Heart left ventricle (tissue), 13 donors: ENCODE measurements around the gene P4HB.
A peak's percentile ranks its signal among the peaks of the same experiment; 100 is the strongest.

Experiments
- POLR2A ChIP-seq, 2 donors: fragments of 450-650 bp; IDR thresholded peaks; one replicate each; pipeline ENCODE4 v1.6.1; 2017; ENCODE audit warnings: antibody characterized with exemption in 2 of 2, mild to moderate bottlenecking in 2 of 2, moderate library complexity in 2 of 2
- TF ChIP-seq, protein P1 (sequence below), 12 donors: fragments of 200-600 bp; sonication (generic) in 4 of 12; IDR thresholded peaks; one replicate each; pipeline versions ENCODE4 v1.5.0 to v1.8.0; 2018 to 2022; ENCODE audit warnings: antibody characterized with exemption in 12 of 12, mild to moderate bottlenecking in 5 of 12
- donor health status: ischemic (EF 13 %, LVEDD 7.1; RV severe dilation, severe dysfunction).
- donor health status: DM: no; HTN: yes; CAD: no.
- donor health status: DM: no; HTN: no; CAD: no.
- donor health status: ischemic (EF 25% LVEDD 6.9; RV normal size, moderate dysfunction).
- donor health status: ischemic (EF 25% LVEDD 5.7; RV mildly dilated, moderate dysfunction).
- donor health status: ischemic (EF 35%, LVEDD 5.7; RV mildly dilated, moderate dysfunction).
- donor health status: nonischemic (EF 11% LVEDD 7.7; RV severe dilation, severe dysfunction).
- donor health status: DM: yes; HTN: yes; CAD: no.
- donor health status: PGD.
- donor health status: ischemic (EF 29% LVEDD 5.4; RV normal size, mild dysfunction).
- donor health status: nonischemic (EF 23%, LVEDD 6.1; RV moderate dilation, normal function).

GRCh38 chr17:81821603-81822311 is 38.6 kb downstream of the P4HB start:
- TF ChIP-seq POLR2A (IDR thresholded peaks at IDR 0.05): no peak
- TF ChIP-seq, protein P1, sequence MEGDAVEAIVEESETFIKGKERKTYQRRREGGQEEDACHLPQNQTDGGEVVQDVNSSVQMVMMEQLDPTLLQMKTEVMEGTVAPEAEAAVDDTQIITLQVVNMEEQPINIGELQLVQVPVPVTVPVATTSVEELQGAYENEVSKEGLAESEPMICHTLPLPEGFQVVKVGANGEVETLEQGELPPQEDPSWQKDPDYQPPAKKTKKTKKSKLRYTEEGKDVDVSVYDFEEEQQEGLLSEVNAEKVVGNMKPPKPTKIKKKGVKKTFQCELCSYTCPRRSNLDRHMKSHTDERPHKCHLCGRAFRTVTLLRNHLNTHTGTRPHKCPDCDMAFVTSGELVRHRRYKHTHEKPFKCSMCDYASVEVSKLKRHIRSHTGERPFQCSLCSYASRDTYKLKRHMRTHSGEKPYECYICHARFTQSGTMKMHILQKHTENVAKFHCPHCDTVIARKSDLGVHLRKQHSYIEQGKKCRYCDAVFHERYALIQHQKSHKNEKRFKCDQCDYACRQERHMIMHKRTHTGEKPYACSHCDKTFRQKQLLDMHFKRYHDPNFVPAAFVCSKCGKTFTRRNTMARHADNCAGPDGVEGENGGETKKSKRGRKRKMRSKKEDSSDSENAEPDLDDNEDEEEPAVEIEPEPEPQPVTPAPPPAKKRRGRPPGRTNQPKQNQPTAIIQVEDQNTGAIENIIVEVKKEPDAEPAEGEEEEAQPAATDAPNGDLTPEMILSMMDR (IDR thresholded peaks at IDR 0.05): peak; percentile 58 to 79 (median 66)
